Fibroblast of skin of left biceps (primary cell): ENCODE results near the gene ABCC10.
"Not testable (repeated sequence)": the region's sequence is repeated elsewhere in the genome, so short reads cannot be mapped to it uniquely, and the experiment has no call there.

Experiments
- DNase-seq, 2 experiments: peaks; one replicate each; pipeline ENCODE4 v3.0.0-alpha.2; 2013; ENCODE audit warnings: low read depth in 2 of 2

The ABCC10 gene

DNA sequence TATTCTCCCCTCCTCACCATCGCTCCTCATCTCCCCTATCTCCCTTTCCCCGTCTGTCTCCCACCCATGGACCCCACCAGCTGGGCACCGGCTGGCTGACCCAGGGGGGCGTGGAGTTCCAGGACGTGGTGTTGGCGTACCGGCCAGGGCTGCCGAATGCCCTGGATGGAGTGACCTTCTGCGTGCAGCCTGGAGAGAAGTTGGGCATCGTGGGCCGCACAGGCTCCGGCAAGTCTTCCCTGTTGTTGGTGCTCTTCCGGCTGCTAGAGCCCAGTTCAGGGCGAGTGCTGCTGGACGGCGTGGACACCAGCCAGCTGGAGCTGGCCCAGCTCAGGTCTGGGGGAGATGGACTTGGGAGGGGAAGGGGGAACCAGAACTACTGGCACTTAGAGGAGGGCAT is 20.3 kb downstream of the ABCC10 start:
- DNase-seq: no peak

DNA sequence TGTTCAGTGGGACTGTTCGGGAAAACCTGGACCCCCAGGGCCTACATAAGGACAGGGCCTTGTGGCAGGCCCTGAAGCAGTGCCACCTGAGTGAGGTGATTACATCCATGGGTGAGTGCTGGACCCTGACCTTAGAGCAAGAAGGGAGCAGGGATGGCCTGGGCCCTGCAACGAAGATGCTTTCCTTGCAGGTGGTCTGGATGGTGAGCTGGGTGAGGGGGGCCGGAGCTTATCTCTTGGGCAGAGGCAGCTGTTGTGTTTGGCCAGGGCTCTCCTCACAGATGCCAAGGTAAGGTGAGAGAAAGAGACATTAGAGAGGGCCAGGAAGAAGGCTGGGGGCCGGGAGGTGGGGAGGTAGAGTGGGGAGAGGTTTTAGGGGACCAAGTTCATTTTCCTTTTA is 21.6 kb downstream of the ABCC10 start:
- DNase-seq: no peak

DNA sequence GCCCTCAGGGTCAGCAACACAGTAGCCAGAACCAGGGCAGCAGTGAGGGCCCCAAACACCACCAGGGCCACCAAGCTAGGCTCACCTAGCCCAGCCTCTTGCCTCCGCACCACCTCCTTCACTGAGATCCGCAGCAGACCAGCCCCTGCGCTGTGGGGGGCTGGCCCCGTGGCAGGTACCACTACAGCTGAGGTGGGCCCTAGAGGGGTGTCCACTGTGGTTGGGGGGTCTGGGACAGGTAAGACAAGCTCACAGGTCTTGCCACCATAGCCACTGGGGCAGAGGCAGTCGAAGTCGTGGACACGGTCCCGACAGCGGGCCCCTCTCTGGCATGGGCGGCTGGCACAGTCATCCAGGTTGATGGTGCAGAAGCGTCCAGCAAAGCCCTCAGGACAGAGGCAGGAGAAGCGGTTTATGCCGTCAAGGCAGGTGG is 23.4 kb downstream of the ABCC10 start:
- DNase-seq: no peak

GRCh38 chr6:43451348-43451747 is 24.0 kb downstream of the ABCC10 start:
- no peak for DNase-seq

- DNase-seq: no peak
Measured at GRCh38 chr6:43451939-43452338, 24.6 kb downstream of the ABCC10 start.

DNA sequence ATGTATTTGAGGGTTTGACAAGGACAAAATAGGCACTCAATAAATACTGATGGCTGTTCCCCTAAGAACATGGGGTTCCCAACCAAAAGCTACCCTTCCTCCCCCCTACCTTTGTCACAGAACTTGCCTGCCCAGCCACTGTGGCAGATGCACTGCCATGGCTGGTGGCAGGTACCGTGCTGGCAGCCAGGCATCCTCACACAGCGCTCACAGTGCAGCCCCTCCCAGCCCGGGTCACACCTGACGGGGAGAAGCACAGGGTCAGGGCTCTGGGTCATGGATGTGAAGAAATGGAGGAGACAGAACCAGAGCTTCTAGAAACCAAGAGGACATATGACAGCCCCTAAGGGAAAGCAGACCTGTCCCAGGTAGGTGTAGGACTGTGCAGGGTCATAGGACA is 25.6 kb downstream of the ABCC10 start:
- DNase-seq: no peak

DNA sequence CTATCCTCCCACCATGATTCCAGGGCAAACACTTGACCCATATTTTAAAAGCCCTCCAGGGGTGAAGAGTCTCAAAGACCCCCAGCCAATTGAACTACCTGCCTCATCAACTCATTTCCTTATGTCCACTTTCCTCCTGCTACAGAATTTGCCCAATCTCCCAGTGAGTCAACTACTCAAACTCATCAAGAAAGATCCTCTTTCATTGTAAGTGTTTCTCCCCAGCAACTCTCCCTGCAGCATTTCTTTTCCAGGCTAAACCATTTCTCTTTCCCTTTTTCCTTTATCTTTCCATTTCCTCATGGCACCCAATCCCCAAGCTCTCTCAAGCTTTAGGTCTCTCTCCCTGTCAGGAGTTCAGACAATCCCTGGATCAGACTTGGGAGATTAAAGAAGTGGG is 26.5 kb downstream of the ABCC10 start:
- no peak for DNase-seq

DNA sequence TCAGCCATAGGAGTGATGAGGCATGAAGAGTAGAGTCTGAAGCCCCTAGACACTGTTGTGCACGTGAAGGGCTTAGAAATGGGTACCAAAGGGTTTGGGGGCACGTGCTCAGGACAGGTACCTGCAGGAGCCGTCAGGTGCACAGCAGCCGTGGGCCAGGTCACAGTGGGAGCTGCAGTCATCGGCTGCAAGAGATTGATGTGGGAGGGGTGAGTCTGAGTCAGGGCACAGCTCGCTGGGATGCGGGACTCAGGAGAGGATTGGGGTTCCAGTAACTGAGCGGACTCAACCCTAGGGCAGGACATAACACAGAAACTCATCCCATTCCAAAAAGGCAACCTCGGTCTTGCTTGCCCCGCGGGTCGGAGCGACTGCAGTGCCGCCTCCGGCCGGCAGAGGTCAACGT is 27.0 kb downstream of the ABCC10 start:
- no peak for DNase-seq

GRCh38 chr6:43454696-43455530 is 27.6 kb downstream of the ABCC10 start:
- peak in 1 of 2 experiments; percentile 20 for DNase-seq

DNA sequence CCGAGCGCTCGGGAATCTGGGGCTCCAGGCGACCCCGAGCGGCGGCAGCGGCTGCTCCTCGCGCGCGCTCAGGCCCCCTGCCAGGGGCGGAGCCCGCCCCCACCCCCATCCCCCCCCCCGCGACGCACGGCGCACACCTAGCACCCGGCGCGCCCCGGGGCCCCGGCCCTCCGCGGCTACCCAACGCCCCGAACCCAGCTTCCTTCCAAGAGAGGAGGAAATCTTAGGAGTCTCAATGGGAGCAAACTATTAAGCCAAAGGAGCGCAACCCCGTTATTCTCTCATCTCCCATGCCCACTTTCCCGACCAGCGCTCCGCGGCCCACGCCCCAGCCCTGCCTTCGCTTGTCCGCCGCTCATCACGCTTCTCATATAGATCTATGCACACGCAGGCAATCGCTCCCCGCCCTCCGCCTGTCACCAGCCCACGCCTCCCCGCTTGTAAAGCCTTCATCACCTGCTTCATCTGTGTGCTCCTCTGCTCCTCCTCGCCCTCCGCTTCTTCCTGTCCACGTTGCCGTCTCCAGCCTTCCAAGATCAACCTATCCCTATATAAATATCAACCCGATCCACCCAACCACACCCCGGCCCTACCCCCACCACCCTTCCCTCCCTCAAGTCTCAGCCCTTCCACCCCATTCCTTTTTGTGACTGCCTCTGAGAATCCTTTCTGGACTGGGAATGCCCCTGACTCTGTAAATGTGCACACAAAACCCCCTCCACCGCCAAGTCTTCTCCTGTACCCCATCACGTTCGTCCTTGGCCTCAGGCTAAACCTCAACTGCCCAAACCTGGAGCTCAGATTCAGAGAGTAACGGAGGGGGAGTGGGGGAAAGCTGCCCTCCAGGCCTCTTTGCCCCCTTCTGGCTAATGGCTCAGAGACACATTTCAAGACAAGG is 28.4 kb downstream of the ABCC10 start, which contains the start of gene DLK2:
TSS of gene DLK2 (minus strand) at position 18 of the 898 bp plus-strand sequence. CDS start 723 bp downstream, outside the sequence.
- no peak for DNase-seq

- no peak for DNase-seq
Measured at GRCh38 chr6:43457643-43458042, 30.3 kb downstream of the ABCC10 start.

GRCh38 chr6:43458154-43458553 is 30.8 kb downstream of the ABCC10 start:
- DNase-seq: not testable (repeated sequence)

- no peak for DNase-seq
Measured at GRCh38 chr6:43459535-43459934, 32.2 kb downstream of the ABCC10 start.

GRCh38 chr6:43460032-43460431 is 32.7 kb downstream of the ABCC10 start:
- no peak for DNase-seq

DNA sequence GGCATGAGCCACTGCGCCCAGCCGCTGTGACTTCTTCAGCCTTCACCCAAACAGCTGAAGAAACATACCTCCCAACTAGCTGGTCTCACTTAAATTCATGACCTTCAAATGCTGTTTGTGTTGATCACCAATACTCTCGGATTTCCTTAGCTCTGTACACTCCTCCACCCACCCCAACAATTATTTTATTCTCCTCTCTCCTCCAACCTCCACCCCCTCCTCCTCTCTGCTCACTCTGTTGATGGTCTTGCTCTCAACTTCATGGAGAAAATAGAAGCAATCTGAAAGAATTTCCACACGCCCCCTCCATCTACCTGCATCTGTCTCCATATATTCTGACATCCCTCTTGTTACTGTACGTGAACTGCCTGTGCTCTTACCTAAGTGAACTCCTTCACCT is 34.6 kb downstream of the ABCC10 start:
- no peak for DNase-seq

DNA sequence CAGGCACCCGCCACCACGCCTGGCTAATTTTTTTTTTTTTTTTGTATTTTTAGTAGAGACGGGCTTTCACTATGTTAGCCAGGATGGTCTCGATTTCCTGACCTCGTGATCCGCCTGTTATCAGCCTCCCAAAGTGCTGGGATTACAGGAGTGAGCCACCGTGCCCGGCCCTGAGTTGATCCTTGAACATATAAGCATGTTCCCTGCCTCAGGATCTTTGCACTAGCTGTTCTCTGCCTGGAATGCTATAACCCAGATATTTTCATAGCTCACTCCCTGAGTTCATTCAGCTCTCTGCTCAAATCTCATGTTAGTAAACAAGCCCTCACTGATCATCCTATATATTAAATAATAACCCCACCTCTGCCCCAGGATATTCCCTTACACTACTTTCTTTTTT is 37.0 kb downstream of the ABCC10 start:
- DNase-seq: no peak

- no peak for DNase-seq
Measured at GRCh38 chr6:43465948-43466347, 38.6 kb downstream of the ABCC10 start.

DNA sequence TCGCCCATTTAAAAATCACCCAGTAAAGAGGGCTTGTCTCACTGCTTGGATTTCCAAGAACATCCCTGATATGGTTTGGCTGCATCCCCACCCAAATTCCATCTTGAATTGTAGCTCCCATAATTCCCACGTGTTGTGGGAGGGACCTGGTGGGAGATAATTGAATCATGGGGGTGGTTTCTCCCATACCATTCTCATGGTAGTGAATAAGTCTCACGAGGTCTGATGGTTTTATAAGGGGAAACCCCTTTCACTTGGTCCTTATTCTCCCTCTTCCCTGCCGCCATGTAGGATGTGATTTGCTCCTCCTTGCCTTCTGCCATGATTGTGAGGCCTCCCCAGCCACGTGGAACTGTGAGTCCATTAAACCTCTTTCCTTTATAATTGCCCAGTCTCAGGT is 39.9 kb downstream of the ABCC10 start:
- DNase-seq: not testable (repeated sequence)

GRCh38 chr6:43467752-43468151 is 40.4 kb downstream of the ABCC10 start:
- no peak for DNase-seq

DNA sequence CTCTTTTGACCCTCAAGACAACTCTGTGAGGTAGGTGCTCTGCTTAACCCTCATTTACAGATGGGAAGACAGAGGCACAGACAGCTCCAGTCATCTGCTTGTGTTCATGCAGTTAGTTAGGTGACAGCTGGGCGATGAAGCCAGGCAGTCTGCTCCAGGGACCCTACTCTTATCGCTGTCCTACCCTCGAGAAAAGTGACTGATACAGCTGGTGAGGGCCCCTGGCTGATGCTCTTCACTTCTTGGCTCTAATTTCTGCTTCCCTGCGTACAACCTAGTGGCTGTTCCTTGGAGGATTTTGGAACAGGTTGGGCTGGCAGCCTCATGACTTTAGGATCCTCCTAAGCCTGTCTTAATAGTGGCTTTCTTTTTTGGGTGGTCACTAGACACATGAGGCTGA is 40.9 kb downstream of the ABCC10 start:
- DNase-seq: no peak

DNA sequence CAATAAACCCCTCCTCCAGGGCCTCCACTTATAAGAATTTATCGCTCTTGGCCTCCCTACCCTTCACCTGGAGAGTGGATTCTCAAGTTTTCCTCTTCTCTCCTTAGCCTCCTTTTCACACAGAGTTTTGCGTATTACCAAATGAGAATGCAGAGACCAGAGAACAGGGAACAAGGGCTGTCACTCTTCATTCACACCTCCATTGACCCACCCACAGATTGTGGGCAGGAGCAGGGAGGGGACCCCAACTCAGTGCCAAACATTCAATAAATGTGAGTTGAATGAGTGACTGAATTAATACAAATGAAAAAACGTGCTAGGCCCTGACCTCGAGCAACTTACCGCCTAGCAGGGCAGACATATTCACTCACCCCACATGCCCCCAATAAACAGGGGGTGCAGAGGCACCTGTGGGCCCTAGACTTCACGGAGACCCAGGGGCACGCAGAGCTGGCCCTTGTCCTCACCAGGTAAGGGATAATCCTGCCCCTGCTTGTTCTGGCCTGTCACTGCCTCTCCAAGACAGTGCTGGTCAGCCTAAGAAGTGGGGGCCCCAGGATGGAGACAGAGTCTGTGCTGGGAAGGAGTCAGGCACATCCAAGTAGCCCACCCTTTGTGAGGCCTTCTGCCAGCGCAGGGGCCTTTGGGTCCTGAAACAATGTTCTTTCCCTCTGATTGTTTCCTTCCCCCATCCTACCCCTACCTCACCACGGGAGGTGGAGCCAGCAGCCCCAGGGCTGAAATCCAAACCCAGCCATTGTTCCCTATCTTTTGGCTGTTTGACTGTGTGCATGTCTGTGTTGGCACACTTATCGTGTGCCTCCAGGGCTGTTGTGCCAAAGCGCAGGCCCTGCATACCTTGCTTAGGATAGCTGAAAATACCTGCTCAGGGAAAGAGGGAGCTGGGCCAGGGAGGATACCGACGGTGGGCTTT is 41.7 kb downstream of the ABCC10 start:
- DNase-seq: no peak

DNA sequence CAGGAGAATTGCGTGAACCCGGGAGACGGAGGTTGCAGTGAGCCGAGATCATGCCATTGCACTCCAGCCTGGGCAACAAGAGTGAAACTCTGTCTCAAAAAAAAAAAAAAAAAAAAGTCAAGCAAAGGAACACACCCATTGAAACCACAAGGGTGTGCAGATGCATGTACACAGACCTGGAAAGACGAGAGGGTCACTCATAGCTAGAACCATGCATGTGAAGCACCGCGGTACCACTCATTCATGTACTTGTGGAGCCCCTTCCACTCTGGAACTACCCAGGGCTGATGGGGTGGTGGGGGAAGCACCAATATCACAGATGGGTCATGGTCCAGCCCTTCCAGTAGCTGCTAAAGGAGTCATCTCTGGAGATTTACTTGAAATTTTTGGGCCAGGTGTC is 42.6 kb downstream of the ABCC10 start:
- DNase-seq: no peak
